ENCODE data around the gene NIFK. TPM values are rescaled to one million over a fixed set of nuclear protein-coding genes. Genes with fewer than 3 reads are reported as not detected.
"Not testable (repeated sequence)": the region's sequence is repeated elsewhere in the genome, so short reads cannot be mapped to it uniquely, and the experiment has no call there.

The NIFK gene
- total RNA-seq, 1 donor from 2014 or later = 66.6 TPM

DNA sequence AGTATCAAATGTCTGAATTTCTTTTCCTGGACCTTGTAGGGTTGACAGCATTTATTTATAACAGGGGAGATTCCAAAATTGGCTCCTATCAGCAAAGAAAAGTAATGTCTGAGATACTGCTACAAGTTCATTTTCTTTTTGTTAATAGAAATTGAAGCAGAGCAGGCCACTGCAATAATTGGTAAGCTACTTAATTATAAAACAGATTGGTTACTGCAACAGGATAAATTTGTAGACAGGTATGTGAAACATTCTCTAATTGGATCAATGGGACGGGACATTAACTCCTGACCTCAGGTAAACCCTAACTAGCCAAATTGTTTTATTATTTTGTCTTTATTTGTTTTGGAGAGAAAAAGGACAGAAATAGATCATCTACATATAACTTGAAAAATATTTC lies 20.5 kb downstream of the NIFK start:
- DNase-seq (ENCODE audit: low read depth) (no peak), FAIRE-seq (no peak)
- H3K4me3 ChIP-seq (ENCODE audit: low read depth, low read length) = no peak overlapping the region
- TF ChIP-seq, protein P1, sequence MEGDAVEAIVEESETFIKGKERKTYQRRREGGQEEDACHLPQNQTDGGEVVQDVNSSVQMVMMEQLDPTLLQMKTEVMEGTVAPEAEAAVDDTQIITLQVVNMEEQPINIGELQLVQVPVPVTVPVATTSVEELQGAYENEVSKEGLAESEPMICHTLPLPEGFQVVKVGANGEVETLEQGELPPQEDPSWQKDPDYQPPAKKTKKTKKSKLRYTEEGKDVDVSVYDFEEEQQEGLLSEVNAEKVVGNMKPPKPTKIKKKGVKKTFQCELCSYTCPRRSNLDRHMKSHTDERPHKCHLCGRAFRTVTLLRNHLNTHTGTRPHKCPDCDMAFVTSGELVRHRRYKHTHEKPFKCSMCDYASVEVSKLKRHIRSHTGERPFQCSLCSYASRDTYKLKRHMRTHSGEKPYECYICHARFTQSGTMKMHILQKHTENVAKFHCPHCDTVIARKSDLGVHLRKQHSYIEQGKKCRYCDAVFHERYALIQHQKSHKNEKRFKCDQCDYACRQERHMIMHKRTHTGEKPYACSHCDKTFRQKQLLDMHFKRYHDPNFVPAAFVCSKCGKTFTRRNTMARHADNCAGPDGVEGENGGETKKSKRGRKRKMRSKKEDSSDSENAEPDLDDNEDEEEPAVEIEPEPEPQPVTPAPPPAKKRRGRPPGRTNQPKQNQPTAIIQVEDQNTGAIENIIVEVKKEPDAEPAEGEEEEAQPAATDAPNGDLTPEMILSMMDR (IDR thresholded peaks at IDR 0.05; ENCODE audit: insufficient read depth, low read length, severe bottlenecking) = no peak
- H3K27me3 ChIP-seq (ENCODE audit: control insufficient read depth, insufficient read depth, low read length) = no peaks in the 10 kb centered on the region
- no peaks in the 10 kb centered on the region for H3K36me3 ChIP-seq (ENCODE audit: control insufficient read depth, insufficient read depth, low read length)

DNA sequence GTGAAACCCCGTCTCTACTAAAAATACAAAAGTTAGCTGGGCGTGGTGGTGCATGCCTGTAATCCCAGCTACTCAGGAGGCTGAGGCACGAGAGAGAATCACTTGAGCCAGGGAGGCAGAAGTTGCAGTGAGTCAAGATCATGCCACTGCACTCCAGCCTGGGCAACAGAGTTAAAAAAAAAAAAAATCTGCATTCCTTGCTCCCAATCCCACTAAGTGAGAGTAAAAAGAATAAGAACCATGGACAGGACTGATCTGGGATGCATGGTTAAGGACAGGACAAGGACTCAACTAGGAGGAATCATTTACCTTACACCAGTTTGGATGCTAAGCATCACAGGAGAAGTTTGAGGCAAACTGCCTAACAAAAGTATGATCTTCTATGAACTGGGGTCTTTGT lies 25.2 kb downstream of the NIFK start:
- H3K27me3 ChIP-seq (ENCODE audit: control insufficient read depth, insufficient read depth, low read length); FAIRE-seq; H3K4me3 ChIP-seq (ENCODE audit: low read depth, low read length); H3K36me3 ChIP-seq (ENCODE audit: control insufficient read depth, insufficient read depth, low read length); DNase-seq (ENCODE audit: low read depth): not testable (repeated sequence)

DNA sequence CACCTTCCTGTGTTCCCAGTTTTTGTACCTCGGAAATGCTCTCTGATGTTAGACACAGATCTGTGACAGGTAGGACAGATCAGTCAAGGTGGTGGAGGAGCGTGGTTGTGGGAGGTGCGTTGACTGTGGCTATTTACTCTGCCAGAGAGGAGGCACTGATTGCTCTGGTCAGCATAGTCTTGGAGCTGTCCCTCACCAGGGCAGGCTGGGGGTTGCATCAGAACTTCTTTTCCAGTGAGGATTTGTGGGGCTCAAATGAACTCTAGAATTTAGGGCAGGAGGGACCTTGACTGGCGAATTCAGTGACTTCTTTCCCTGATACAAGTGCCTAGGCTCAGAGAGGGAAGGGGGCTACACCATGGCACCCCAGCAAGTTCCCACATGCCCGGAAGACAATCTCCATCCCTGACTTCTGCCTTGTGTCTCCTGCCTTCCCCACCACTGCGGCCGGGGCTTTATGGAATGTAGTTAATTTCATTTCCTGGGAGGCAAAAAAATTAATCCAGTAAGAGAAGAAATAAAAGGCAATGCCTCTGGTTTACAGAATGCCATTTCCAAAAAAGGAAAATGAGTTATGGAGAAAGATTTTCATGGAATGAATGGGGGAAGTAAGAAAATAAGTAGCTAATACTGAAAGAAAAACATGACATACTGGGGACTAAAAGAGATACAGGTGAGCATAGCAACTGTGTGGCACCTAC lies 26.1 kb downstream of the NIFK start:
- H3K27me3 ChIP-seq (ENCODE audit: control insufficient read depth, insufficient read depth, low read length) = no peaks in the 10 kb centered on the region
- no peak for FAIRE-seq
- H3K4me3 ChIP-seq (ENCODE audit: low read depth, low read length) = no peak overlapping the region
- DNase-seq (ENCODE audit: low read depth) = no peak
- no peaks in the 10 kb centered on the region for H3K36me3 ChIP-seq (ENCODE audit: control insufficient read depth, insufficient read depth, low read length)
- TF ChIP-seq, protein P1 (IDR thresholded peaks at IDR 0.05; ENCODE audit: insufficient read depth, low read length, severe bottlenecking) = no peak

DNA sequence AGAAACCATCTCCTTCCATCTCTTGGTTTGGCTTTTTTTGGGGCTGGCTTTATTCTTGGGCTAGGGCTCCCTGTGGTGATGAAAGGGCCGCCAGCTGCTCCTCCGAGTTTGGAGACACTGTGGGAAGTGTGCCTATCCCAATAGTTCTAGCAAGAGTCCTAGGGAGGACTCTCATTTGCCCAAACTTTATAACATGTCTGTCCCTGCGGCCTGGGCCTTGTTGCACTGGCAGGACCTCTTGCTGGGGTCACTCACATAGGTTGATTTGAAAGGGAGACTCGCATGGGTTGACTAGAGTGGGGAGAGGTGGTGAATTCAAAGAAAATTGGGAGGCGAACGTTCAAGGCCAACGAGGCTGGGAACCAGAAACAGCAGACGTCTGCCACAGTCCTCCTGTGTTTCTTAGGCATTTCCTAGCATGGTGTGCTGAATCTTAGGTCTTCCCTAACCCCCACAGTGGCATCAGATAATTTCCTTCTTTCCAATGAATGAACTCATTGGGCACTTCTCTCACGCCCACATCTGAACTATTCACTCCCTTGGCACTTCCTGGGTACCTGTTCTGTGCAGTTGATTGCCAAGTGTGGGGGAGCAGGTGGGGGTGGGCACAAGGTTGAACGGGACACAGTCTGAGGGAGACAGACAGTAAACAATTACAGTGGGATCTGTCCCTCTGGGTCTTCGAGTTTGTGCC lies 26.8 kb downstream of the NIFK start:
- Histone ChIP-seq H3K27me3 (ENCODE audit: control insufficient read depth, insufficient read depth, low read length) (no peaks in the 10 kb centered on the region), H3K36me3 (ENCODE audit: control insufficient read depth, insufficient read depth, low read length) (no peaks in the 10 kb centered on the region), H3K4me3 (ENCODE audit: low read depth, low read length) (no peak overlapping the region)
- DNase-seq (ENCODE audit: low read depth) (peak; percentile 64), FAIRE-seq (no peak)
- TF ChIP-seq, protein P1 (IDR thresholded peaks at IDR 0.05; ENCODE audit: insufficient read depth, low read length, severe bottlenecking) = no peak

DNA sequence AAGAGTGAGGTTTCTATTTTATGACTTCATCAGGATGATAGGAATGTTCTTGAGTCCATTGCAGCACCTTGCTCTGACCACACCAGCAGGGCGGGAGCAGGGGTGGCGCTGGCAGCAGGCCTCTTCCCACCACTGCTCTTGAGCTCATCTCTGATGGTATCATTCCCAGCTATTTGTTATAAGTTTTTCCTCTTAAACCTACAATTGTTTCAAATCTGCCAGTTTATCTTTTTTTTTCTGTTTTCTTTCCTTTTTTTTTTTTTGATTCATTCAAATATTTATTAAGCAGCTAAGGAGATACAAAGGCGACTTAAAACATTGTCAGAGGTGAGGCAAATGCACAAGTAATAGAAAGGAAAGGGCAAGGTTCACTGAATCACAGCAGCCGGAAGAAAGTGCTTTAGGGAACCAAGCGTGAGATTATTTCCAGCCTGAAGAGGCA lies 28.7 kb downstream of the NIFK start:
- Histone ChIP-seq H3K4me3 (ENCODE audit: low read depth, low read length) (no peak overlapping the region), H3K36me3 (ENCODE audit: control insufficient read depth, insufficient read depth, low read length) (no peaks in the 10 kb centered on the region), H3K27me3 (ENCODE audit: control insufficient read depth, insufficient read depth, low read length) (no peaks in the 10 kb centered on the region)
- FAIRE-seq = no peak
- TF ChIP-seq, protein P1 (IDR thresholded peaks at IDR 0.05; ENCODE audit: insufficient read depth, low read length, severe bottlenecking) = no peak
- DNase-seq (ENCODE audit: low read depth) = peak; percentile 51

DNA sequence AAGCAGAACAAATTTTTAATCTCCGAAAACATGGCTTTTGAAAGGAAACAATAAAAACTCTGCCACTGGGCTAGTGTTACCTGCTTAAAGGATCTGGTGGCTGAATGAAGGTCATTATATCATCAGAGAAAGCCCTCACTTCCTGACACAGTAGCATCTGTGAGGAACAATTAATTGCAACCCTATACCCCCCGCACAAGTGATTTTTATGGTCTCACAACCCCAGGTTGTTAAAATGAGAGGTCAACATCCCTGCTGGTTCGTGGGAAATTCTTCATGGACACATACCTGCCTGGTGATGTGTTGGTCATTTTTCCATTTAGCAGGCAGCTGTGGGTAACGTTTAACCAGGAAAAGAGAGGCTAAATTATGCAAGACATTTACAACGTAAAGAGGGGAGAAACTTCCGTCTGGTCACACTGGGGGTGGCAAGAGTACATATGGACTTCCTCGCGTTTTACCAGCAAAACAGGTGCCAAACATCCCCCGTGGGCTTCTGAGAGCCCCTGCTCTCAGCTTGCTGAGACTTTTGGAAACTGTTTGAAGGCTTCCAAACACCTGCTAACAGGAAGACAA lies 29.2 kb downstream of the NIFK start:
- Histone ChIP-seq H3K27me3 (ENCODE audit: control insufficient read depth, insufficient read depth, low read length) (no peaks in the 10 kb centered on the region), H3K36me3 (ENCODE audit: control insufficient read depth, insufficient read depth, low read length) (no peaks in the 10 kb centered on the region), H3K4me3 (ENCODE audit: low read depth, low read length) (no peak overlapping the region)
- no peak for FAIRE-seq
- DNase-seq (ENCODE audit: low read depth) = no peak
- TF ChIP-seq, protein P1 (IDR thresholded peaks at IDR 0.05; ENCODE audit: insufficient read depth, low read length, severe bottlenecking) = no peak

Data from bronchial epithelial cell (primary cell).